GM19455 (cell line): ENCODE data around the gene PROSER2.

Source experiments
- ATAC-seq: cut with Tn5 transposase; IDR thresholded peaks from one replicate; pipeline ENCODE4 v1.9.1; 2021; ENCODE audit not compliant: unreplicated experiment

PROSER2 gene

GRCh38 chr10:11865561-11865960 is 42.4 kb downstream of the PROSER2 start:
- ATAC-seq = no peak

DNA sequence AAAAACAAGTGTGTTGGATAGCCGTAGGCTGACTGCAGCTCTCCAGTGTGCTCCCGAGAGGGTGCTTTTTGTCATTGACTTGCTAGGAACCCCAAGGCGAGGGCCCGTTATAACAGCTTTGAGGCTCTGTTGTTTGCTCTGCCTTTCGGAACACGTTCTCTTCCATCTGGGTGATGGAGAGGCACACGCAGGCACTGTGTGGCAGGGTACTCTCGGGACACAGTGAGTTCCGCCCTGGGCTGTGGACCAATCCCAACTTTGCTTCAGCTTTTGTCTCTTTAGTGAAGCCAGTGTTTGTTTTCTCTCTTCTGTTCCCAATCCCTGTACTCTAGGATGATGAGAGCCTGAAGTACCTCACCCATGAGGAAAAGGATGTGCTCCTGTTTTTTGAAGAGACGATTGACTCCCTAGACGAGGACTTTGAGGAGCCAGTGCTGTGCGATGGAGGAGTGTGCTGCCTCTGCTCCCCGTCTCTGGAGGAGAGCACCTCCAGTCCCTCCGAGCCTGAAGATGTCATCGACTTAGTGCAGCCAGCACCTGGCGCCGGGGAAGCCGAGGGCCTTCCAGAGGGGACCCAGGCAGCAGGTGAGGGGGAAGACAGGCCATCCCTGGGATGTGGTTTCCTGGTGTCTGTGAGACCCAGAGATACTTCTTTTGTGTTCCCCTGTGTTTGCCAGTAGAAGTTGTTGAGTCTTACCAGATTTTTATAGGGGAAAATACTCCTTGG is 43.2 kb downstream of the PROSER2 start:
- ATAC-seq = no peak

DNA sequence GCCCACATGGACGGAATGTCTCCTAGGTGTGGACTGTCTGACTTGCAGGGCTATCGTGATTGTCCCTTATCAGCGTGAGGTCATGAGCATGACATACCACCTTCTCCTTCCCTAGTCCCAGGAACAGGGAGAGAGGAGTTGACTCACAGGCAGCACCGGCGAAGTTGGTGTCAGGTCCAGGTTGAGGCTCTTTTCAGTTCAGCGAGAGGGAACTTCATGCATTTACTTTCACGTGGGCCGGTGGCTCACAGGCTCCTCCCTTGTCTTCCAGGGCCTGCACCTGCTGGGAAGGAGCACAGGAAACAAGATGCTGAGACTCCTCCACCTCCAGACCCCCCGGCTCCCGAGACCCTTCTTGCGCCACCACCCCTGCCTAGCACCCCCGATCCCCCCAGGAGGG is 46.1 kb downstream of the PROSER2 start:
- no peak for ATAC-seq

- no peak for ATAC-seq
Measured at GRCh38 chr10:11869743-11870460, 46.7 kb downstream of the PROSER2 start.

- ATAC-seq = no peak
Measured at GRCh38 chr10:11870461-11870780, 47.3 kb downstream of the PROSER2 start.

DNA sequence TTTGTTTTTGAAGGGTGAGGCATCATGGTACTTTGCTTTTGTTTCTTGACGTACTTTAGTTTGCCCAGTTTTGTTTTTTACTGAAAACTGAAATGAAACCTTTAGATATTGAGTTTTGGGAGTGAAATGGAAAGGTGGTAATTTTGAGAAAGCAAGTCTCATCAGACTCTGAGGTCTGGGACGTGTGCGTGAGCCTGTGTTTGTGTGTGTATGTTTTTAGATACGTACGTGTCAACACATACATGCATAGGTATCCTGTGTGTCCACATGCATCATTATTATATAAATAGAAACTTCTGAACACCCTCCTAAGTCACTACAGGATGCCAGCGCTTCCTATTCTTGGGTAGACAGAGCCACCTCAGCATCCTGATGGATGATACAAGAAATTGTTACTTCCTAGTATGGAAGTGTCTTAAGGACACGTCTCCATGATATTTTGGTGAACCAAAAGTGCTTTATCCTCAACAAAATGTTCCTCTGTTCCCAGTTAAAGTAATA is 47.8 kb downstream of the PROSER2 start:
- ATAC-seq = no peak

DNA sequence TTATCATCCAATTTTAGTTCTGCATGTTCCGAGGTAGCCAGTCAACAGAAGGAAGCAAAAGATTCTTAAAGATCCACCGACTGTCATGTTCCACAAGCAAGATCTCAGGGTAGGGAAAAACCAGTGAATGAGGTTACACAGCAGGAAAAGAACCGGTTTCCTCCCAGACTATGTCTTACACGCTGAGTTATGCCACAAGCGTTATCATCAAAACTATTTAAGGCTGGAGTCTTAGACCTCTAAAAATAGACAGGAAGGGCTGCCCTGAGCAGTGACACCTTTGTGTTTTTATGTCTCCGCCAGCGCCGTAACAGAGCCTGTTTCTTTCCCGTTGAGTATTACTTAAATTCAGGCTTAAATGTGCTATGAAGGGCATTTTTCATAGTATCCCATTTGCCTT is 48.3 kb downstream of the PROSER2 start:
- no peak for ATAC-seq

DNA sequence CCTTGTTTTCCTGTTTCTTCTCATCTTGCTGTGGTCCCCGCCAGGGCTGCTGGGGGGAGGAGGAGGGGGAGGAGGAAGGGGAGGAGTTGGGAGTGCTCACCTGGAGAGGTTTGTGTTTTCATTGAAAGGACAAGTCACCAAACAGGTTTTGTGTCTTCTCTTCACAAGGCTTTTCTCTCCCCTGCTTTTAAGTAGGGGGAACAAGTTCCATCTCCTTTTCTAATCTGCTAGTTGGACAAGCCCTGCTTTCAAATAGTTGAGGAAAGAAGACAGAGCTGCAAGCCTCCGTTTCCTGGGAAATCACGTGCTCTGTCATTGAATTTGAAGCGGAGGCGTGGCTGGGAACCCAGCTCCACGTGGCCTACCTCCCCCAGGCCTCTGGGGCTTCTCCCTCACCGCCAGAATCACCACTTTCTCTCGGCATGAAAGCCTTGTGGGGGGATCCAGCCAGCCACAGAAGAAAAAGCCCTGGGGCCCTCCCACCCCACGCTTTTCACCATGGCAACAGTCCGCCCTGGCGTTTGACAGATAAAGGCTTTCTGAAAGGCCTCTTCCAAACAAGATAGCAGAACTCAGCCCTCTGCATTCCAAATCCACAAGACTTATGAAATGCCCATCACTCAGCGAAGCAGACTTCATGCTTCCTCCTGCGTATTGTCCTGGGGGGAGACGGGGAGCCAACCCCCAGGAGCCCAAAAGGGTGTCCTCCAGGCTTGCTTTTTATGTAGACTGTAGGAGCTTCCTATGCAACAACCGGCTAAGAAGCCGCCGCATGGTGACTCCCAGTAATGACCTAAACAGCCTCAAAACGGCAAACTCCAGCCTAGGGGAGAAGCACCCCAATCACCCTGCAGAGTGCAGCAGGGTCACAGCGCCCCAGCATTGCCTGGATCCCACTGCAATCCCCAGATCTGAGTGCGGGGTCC is 51.7 kb downstream of the PROSER2 start:
- ATAC-seq = no peak

DNA sequence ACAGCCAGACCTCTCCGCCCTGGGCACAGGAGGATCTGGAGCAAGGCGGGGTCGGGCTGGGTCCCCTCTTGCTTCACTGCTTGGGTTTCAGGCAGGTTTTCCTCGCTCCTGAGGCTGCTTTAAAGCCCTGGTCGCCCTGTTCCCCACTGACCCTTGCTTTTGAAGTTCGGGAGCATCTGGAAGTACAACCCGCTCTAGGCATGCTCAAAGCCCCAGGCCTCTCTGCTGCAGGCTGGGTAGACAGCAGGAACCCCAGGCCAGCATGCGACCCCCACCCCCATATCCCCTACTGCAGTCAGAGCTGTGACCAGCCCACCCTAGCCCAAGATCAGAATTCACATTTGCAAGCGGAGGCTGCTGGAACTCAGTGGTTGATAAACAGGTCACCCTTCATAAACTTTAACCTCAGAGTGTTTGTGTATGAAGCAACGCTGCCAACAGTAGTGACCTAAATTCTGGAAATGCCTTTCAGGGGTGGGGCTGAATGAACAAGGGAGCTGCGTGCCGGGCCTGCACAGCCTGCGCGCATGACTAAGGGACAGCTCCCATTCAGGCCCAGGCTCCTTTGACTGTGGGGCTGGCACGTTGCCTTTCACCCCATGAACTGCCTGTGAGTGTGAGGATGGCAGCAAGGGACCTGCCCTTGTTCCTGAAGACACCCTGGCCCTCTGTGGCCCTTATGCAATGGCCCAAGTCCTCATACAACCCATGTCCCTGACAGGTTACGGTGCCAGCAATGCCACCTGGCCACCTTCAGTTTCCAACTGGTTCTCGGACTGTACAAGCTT is 52.5 kb downstream of the PROSER2 start:
- no peak for ATAC-seq

DNA sequence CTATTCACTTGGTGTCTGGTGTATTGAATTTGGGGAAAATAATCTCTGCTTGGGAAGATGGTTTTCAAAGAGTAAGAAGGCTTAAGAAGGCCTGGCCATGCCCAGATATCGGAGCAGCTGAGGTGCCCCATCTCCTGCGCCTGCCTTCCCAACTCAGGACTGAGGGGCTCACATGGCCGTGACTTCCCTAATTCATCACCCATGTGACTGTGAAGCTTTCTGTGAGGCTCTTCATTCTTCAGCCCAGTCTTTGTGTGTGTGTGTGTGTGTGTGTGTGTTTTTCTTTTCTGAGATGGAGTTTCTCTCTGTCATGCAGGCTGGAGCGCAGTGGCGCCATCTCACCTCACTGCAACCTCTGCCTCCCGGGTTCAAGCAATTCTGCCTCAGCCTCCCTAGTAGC is 53.2 kb downstream of the PROSER2 start:
- ATAC-seq = no peak

DNA sequence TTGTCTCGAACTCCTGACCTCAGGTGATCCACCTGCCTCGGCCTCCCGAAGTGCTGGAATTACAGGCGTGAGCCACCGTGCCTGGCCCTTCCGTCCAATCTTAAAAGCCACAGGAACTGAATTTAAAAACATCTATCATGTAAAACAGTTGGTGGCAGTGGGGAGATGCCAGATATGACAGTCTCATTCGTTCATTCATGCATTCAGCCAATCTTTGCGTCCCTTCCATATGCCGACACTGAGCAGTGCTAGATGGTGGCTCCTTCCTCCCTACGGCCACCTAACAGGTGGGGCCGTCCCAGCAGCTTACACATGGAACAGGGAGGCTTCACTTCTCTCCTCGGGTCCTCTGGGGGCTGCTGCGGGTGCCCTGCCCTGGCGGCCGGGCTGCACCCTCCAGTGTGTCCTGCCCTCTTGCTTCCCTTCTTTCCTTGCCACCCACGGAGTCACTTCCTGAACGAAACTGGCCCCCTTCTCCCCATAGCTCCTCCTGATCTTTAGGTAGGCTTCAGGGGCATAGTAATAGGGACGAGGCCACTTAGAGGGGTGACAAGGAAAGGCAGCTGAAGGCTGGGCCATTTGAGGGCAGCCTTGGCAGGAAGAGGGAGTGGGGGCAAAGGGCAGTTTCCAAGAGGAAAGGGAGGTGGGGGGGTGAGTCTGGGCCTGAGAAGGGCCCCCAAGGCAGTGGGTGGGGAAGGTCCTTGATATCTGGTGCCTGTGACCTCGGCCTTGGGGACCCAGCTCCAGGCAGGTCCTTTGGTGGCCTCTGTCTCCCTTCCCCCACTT is 53.8 kb downstream of the PROSER2 start:
- ATAC-seq = no peak

GRCh38 chr10:11877591-11877905 is 54.4 kb downstream of the PROSER2 start:
- no peak for ATAC-seq

- no peak for ATAC-seq
Measured at GRCh38 chr10:11878776-11879175, 55.6 kb downstream of the PROSER2 start.

GRCh38 chr10:11879387-11880094 is 56.4 kb downstream of the PROSER2 start:
- ATAC-seq = no peak

GRCh38 chr10:11880151-11881029 is 57.2 kb downstream of the PROSER2 start:
- no peak for ATAC-seq

- ATAC-seq = no peak
Measured at GRCh38 chr10:11881030-11881476, 57.9 kb downstream of the PROSER2 start.

GRCh38 chr10:11881477-11882417 is 58.6 kb downstream of the PROSER2 start:
- no peak for ATAC-seq
